Endometrial microvascular endothelial cells (primary cell): Measurements from ENCODE around the gene BHLHA9. TPM values are rescaled to one million over a fixed set of nuclear protein-coding genes. Genes with fewer than 3 reads are reported as not detected.
"Not testable (repeated sequence)": the region's sequence is repeated elsewhere in the genome, so short reads cannot be mapped to it uniquely, and the experiment has no call there.

Experiments used
- in situ Hi-C: cut with HindIII; loops from 2 replicates; pipeline ENCODE4 v1.10.0; 2017; ENCODE audit warnings: low sequenced_read_pairs, low pct_unique_long_range_greater_than_20kb; ENCODE audit errors: inconsistent ontology term
- total RNA-seq: library from RNA; depleted of rRNA; stranded (reverse); fragments of >200 nt; gene quantifications from one replicate; pipeline ENCODE4 v1.2.3, GENCODE V29; 2015; ENCODE audit errors: inconsistent ontology term

BHLHA9 gene
- total RNA-seq: not detected

DNA sequence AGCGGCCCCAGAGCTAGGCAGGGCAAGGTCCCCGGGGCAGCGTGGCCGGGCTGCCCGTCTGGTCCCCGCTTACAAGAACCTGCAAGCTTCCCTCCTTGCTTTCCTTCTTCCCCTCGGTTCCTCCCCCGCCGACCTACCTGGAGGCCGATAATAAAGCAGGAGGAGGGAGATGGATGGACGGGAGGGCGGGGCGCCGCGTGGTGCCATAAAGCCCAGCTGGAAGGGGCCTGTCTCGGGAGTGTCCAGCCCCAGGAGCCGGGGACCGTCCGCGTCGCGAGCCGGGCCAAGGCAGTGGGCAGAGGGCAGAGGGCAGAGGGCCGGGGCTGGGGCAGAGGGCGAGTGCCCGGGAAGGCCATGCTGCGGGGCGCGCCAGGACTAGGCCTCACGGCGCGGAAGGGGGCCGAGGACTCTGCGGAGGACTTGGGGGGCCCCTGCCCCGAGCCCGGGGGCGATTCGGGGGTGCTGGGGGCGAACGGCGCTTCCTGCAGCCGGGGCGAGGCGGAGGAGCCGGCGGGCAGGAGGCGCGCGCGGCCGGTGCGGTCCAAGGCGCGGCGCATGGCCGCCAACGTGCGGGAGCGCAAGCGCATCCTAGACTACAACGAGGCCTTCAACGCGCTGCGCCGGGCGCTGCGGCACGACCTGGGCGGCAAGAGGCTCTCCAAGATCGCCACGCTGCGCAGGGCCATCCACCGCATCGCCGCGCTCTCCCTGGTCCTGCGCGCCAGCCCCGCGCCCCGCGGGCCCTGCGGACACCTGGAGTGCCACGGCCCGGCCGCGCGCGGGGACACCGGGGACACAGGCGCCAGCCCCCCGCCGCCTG lies at the start of gene BHLHA9:
TSS of gene BHLHA9 (plus strand) at position 235 of the 820 bp plus-strand sequence. CDS start at position 355, 120 bp downstream.
- in situ Hi-C loops: no loop called here

GRCh38 chr17:1221209-1221608 lies 49.0 kb upstream of the BHLHA9 start:
- in situ Hi-C loops: no loop called here

GRCh38 chr17:1222321-1222720 lies 47.9 kb upstream of the BHLHA9 start:
- in situ Hi-C loops: no loop called here

- in situ Hi-C loops: no loop called here
Measured at GRCh38 chr17:1223662-1224061, 46.6 kb upstream of the BHLHA9 start.

DNA sequence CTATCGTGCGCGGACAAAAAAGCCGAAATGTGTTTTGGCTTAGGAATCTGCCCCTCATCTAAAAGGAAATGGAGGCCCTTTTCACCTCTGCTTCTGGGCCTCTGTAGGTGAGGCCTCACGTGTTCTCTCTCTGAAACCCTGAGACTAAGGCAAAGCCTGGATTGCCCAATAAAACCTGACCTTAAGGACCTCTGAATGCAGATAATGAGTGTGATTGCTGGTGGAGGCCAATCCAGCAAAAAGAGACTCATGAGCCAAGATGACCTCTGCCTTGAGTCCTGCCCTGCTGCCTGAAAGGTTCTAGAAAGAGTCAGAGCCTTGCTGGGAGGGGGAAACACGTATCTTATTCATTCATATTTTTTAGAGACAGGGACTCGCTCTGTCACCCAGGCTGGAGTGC lies 45.9 kb upstream of the BHLHA9 start:
- in situ Hi-C loops: no loop called here

- in situ Hi-C loops: no loop called here
Measured at GRCh38 chr17:1226308-1226707, 43.9 kb upstream of the BHLHA9 start.

- in situ Hi-C loops: no loop called here
Measured at GRCh38 chr17:1227365-1227764, 42.9 kb upstream of the BHLHA9 start.

- in situ Hi-C loops: no loop called here
Measured at GRCh38 chr17:1227917-1228780, 42.1 kb upstream of the BHLHA9 start.

GRCh38 chr17:1228781-1229348 lies 41.4 kb upstream of the BHLHA9 start:
- in situ Hi-C loops: no loop called here

DNA sequence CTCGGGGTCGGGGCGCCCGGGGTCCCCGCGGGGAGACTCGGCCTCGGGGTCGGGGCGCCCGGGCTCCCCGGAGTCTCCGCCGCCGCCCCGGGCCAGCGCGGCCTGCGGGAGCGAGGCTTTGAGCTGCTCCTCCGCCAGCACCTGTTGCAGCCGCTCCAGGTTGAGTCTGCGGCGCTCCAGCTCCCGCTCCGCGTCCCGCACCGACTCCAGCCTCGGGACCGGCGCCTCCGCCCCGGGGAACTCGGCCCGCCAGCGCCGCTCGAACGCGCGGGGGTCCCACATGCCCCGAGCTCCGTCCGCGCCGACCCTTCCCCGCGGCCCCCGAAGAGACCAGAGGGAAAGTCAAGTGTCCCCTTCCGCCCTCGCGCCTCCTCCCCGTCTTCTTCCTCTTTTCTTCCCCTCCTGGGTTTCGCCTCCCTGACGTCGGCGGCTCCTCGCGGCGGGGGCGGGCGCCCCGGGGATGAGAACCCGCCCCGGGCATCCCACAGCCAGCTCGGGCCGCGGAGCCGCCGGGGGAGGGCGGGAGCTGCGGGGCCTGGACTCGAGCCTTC lies 40.8 kb upstream of the BHLHA9 start:
- in situ Hi-C loops: no loop called here

DNA sequence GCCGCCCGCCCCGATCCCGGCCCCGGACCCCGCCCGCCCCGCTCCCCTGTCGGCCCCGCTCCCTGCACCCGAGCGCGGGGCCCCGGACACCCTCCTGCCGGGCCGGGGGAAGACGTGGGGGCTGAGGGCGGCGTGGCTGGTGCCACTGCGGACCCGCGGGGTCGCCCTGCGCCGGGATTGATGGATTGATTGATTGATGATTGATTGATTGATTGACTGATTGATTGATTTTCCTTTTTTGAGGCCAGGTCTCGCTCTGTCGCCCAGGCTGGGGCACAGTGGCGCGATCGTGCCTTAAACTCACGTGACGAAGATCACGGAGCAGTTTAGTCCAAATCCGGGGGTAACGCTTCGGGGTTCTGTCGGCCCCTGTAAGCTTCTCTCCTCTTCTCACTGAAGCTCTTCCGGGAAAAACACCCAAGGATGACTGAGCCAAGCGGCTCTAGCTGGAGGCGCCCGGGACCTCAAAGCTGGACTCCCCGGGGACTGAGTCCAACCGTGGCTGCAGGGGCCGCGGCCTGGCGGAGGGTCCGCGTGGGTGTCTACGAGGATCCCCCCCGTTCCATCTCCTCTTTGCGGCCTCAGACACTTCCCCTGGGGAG lies 40.2 kb upstream of the BHLHA9 start:
- in situ Hi-C loops: no loop called here

DNA sequence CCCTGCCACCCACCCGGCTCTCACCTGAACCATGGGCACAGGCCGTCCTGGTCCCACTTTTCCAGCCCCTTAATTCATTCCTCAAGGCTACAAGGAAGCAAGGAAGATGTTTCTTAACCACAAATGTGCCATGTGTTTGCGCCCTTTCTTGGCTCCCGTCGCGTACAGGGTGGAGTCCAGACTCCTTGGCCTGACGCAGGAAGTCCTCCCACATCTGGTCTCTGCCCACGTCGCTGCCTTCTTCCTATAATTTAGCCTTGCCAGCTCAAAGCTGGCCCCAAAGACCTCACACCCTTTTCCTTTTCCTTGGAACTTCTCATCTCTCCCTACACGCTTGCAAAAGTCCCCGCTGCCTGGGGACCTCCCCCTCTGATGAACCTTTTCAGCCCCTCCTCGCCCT lies 38.8 kb upstream of the BHLHA9 start:
- in situ Hi-C loops: no loop called here

DNA sequence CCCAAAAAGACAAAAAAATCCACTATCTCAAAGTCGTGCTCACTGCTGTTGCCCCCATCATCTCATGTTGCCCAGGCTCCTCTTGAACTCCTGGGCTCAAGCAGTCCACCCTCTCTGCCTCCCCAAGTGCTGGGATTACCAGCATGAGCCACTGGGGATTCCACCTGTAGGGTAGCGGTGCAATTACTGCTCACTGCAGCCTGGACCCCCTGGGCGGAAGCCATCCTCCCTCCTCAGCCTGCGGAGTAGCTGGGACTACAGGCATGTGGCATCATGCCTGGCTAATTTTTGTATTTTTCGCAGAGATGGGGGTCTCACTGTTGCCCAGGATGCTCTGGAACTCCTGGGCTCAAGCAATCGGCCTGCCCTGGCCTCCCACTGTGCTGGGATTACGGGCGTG lies 37.9 kb upstream of the BHLHA9 start:
- in situ Hi-C loops: no loop called here

GRCh38 chr17:1232786-1233185 lies 37.5 kb upstream of the BHLHA9 start:
- in situ Hi-C loops: no loop called here

DNA sequence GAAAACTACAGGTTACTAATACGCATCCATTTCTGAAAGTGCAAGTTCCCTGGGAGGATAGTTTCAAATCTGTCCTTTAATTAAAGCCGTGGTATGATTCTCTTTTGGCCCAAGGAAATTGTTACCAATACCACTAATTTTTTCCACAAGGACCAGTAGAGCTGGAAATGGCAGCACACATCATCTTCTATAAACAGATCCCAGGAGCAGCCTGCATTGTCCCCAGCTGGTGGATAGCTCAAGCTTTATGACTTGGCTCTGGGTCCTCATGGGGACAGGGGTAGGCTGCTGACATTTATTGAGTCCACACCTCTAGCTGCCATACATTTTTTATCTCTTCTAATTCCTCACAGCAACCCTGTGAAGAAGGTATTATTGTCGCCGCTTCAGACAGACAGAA lies 35.8 kb upstream of the BHLHA9 start:
- in situ Hi-C loops: no loop called here

DNA sequence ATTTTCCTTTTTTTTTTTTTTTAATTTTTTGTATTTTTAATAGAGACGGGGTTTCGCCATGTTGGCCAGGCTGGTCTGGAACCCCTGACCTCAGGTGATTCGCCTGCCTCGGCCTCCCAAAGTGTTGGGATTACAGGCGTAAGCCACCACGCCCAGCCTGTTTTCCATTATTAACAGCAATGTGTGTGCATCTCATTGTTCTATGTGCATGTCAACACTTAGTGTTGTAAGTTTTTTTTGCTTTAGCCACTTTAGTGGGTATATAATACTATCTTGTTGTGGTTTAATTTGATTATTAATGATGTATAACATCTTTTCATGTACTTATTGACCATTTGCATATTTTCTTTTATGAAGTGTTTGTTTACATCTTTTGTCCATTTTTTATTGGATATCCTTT lies 32.8 kb upstream of the BHLHA9 start:
- in situ Hi-C loops: no loop called here

DNA sequence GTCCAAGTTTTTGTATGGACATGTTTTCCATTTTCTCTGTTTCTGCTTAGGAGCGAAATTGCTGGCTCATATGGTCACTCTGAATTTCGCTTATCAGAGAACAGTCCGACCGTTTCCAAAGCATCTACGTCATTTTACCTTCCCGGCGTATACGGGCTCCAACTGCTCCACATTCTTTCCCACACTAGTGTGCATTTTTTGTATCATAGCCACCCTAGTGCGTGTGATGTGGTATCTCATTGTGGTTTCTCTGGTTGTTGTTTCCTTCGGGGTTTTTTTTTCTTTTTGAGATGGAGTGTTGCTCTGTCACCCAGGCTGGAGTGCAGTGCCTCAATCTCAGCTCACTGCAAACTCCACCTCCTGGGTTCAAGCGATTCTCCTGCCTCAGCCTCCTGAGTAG lies 31.0 kb upstream of the BHLHA9 start:
- in situ Hi-C loops: no loop called here

GRCh38 chr17:1240426-1240825 lies 29.8 kb upstream of the BHLHA9 start:
- in situ Hi-C loops: not testable (repeated sequence)

DNA sequence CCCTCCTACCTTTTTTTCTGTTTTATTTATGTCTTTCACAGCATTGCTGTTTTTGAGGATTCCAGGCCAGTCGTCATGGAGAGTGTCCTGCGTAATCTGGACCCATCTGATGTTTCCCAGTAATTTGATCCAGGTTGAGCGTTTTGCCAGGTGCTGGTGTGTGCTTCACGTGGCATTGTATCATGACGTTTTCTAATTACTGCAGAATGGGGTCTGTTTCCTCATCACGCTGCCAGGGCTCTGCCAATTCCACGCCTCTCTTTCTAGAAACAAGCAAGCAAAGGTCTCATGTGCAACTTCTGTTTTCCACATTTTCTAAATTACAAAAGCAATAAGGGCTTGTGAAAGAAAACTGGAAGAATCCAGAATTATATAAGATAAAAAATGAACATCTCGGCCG lies 28.3 kb upstream of the BHLHA9 start:
- in situ Hi-C loops: no loop called here
